ENCODE measurements around the gene TNFSF4.

TNFSF4 gene

DNA sequence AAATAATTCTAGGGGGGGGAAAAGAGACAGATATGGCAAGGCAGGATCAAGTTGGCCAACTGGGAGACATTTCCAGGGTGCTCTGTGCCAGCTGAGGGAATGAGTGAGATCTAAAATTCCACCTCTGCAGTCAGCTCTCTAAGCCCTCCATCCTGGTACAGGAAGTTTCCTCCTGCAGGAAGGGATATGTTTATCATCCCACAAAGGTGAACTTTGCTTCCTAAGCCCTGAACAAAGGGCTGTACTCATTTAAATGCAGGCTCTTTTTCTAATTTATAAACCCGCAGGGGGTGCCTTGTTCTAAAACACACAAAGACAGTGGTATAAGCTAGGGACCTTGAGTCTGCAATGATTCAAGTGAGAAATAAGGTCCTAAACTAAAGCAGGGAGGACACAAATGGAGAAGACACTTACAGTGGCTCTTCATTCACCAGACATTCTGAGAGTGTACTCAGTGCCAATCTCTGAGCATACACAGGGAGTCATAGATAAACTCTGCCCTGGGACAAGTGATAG is 3.6 kb upstream of the TNFSF4 start:
- TF ChIP-seq, protein P1, sequence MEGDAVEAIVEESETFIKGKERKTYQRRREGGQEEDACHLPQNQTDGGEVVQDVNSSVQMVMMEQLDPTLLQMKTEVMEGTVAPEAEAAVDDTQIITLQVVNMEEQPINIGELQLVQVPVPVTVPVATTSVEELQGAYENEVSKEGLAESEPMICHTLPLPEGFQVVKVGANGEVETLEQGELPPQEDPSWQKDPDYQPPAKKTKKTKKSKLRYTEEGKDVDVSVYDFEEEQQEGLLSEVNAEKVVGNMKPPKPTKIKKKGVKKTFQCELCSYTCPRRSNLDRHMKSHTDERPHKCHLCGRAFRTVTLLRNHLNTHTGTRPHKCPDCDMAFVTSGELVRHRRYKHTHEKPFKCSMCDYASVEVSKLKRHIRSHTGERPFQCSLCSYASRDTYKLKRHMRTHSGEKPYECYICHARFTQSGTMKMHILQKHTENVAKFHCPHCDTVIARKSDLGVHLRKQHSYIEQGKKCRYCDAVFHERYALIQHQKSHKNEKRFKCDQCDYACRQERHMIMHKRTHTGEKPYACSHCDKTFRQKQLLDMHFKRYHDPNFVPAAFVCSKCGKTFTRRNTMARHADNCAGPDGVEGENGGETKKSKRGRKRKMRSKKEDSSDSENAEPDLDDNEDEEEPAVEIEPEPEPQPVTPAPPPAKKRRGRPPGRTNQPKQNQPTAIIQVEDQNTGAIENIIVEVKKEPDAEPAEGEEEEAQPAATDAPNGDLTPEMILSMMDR (IDR thresholded peaks at IDR 0.05; ENCODE audit: control insufficient read depth, extremely low read depth, insufficient read depth), result no peak
- H3K4me3 ChIP-seq (ENCODE audit: low read depth, low read length), result no peak overlapping the region
- DNase-seq (ENCODE audit: low read depth), result no peak

DNA sequence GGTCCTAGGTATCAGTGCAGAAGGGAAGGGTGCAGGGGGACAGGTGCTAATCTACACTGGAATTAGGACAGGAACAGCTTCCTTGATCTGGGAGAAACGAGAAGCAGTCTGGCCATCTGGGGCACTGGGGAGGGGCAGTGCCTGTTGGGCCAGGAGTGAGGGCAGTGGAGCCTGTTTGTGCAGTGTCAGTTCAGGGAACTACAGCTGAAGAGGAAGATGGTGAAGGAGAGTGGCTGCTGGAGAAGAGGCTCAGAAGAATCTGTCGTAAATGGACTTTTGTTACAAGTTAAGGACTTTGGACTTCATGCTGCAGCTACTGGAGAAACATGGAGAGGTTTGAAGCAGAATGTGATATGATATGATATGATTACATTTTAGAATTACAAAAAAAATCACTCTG is 3.2 kb upstream of the TNFSF4 start:
- TF ChIP-seq, protein P1 (IDR thresholded peaks at IDR 0.05; ENCODE audit: control insufficient read depth, extremely low read depth, insufficient read depth), result no peak
- H3K4me3 ChIP-seq (ENCODE audit: low read depth, low read length), result no peak overlapping the region
- no peak for DNase-seq (ENCODE audit: low read depth)

DNA sequence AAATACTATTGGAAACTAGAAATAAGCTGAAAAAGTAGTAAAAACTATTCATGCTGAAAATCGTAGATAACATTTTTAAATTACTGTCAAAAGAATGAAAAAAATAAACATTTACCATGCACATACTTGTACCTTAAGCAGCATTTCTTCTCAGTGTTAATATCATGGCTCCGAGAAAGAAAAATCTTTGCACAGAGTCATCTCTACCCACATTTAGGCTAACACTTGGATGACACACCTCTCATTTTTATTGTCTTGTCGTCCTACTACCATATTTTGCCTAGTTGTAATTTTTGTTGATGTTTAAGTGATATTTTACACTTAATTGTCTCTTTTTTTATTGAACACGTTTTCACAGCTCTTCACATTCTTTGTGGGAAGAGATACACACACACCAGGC is 1.7 kb upstream of the TNFSF4 start:
- no peak overlapping the region for H3K4me3 ChIP-seq (ENCODE audit: low read depth, low read length)
- no peak for DNase-seq (ENCODE audit: low read depth)
- TF ChIP-seq, protein P1 (IDR thresholded peaks at IDR 0.05; ENCODE audit: control insufficient read depth, extremely low read depth, insufficient read depth), result no peak

DNA sequence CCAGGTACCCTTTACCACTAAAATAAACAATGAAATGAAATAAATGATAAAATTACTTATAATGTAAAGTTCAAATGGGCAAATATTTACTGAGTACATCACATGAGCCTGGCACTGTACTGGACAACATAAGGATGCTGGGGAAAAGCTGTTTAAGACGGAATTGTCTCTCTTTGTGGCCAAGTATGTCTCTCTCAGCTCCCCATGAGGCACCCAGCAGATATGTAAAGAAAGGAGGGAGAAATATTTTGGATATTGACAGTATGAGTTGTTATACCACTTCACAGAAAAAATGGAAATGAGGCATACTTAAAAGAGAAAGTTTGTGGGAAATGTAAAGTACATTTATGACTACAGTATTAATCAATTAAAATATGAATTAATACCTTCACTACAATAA is 1.0 kb upstream of the TNFSF4 start:
- DNase-seq (ENCODE audit: low read depth), result no peak
- no peak overlapping the region for H3K4me3 ChIP-seq (ENCODE audit: low read depth, low read length)
- TF ChIP-seq, protein P1 (IDR thresholded peaks at IDR 0.05; ENCODE audit: control insufficient read depth, extremely low read depth, insufficient read depth), result no peak

DNA sequence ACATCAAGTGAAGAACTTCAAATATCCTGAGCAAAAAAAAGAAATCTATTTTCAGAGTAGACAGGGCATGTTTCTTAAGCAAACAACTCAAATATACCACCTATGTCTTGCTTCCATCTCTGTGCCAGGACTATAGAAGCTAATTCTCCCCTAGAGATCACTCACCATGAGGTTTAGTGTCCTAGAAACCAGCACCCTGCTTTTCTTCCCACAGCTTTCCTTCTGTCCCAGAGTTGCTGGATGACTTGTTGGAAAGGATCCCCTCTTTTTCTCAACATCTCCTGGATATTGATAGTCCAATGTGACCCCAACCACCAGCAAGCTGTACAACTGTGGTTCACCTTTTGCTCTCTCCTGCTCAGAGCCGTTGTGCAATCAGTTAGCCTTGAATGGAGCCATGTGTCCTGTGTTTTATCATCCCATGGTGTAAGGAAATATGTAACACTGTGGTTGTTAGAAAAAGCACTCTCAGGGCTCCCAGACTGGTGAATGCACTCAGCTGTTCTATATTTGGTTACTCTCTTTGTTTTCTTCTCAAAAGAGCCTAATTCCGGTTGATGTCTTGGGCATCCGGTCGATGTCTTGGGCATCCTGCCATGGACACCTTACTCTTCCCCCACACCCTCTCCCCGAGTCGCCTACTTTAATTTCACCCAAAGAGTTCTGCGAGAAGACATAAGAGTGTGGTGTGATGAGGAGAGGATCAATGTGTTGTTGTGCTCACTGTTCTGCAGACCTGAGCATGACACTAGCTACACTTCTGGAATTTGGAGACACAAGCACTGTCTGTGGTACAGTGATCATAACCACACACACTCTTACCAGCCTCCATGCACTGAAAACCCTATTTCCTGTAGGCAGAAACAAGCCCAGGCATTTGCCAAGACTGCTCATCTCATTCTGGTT is 1.7 kb downstream of the TNFSF4 start:
- TF ChIP-seq, protein P1 (IDR thresholded peaks at IDR 0.05; ENCODE audit: control insufficient read depth, extremely low read depth, insufficient read depth), result no peak
- DNase-seq (ENCODE audit: low read depth), result no peak

DNA sequence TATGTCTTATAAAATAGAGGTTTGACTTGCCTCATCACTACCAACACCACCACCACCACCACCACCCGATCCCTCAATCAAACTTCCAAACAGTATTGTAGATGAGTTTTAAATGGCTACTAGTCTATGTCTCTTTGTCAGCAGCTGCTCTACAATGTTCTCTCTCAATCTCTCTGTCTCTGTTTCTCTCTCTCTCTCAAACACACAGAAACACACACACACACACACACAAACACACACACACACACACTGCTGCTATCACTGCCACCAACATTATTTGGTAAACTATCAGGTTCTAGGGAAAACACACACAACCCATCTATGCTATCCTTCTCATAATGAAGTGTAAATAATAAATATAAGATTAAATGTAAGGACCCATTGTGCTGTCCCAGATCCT is 2.4 kb downstream of the TNFSF4 start:
- H3K4me3 ChIP-seq (ENCODE audit: low read depth, low read length), result no peak overlapping the region
- DNase-seq (ENCODE audit: low read depth), result no peak
- TF ChIP-seq, protein P1 (IDR thresholded peaks at IDR 0.05; ENCODE audit: control insufficient read depth, extremely low read depth, insufficient read depth), result no peak

More for the DNA sequence above, 1.7 kb downstream of the TNFSF4 start:
- no peak overlapping the region for H3K4me3 ChIP-seq (ENCODE audit: low read depth, low read length)

Data from LNCaP clone FGC (cell line).